Measurements from ENCODE around the gene RALGAPA1. TPM values are rescaled to one million over a fixed set of nuclear protein-coding genes. Genes with fewer than 3 reads are reported as not detected.
"Not testable (repeated sequence)": the region's sequence is repeated elsewhere in the genome, so short reads cannot be mapped to it uniquely, and the experiment has no call there.

Gene RALGAPA1
- total RNA-seq, 1 donor from 2014 or later, result 40.3 TPM

DNA sequence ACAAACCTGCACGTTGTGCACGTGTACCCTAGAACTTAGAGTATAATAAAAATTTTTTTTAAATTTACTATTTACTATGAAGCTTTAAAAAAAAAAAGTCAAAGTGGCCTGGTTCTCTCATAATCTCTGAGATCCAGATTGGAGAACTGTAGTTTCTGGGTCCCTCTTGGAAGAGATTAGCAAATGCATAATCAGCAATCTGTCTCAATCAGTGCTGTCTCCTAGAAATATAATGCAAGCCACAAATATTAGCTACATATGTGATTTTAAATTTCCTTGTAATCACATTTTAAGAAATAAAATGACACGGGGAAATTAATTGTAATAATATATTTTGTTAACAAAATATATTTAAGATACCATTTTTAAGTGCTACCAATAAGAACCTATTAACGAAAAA lies 32.3 kb downstream of the RALGAPA1 start:
- Mint-ChIP-seq H3K9me3 (peaks cover 13% of the 10 kb centered on the region), H3K36me3 (ENCODE audit: low read depth) (peaks cover 8% of the 10 kb centered on the region), H3K4me1 (ENCODE audit: low read depth) (no peaks in the 10 kb centered on the region), H3K27ac (no peak overlapping the region), H3K4me3 (no peak overlapping the region), H3K27me3 (ENCODE audit: insufficient read depth) (no peaks in the 10 kb centered on the region)
- intact Hi-C loops (cut with micrococcal nuclease), result no loop called here
- no peak for DNase-seq (ENCODE audit: low spot score)

DNA sequence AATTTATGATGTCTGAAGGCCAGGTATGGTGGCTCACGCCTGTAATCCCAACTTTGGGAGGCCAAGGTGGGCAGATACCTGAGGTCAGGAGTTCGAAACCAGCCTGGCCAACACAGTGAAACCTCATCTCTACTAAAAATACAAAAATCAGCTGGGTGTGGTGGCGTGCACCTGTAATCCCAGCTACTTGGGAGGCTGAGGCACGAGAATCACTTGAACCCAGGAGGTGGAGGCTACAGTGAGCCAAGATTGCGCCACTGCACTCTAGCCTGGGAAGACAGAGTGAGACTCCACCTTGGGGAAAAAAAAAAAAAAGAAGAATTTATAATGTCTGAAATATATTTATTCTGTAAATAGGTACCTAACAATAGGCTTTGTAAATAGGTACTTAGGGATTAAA lies 33.0 kb downstream of the RALGAPA1 start:
- intact Hi-C loops (cut with micrococcal nuclease); H3K27ac Mint-ChIP-seq; H3K36me3 Mint-ChIP-seq (ENCODE audit: low read depth); H3K9me3 Mint-ChIP-seq; H3K27me3 Mint-ChIP-seq (ENCODE audit: insufficient read depth); H3K4me3 Mint-ChIP-seq; H3K4me1 Mint-ChIP-seq (ENCODE audit: low read depth); DNase-seq (ENCODE audit: low spot score): not testable (repeated sequence)

GRCh38 chr14:35766700-35767082 lies 42.4 kb downstream of the RALGAPA1 start:
- peaks cover 22% of the 10 kb centered on the region for H3K4me1 Mint-ChIP-seq (ENCODE audit: low read depth)
- no peak for DNase-seq (ENCODE audit: low spot score)
- intact Hi-C loops (cut with micrococcal nuclease), result no loop called here
- no peaks in the 10 kb centered on the region for H3K9me3 Mint-ChIP-seq
- peaks cover 9% of the 10 kb centered on the region for H3K36me3 Mint-ChIP-seq (ENCODE audit: low read depth)
- H3K4me3 Mint-ChIP-seq, result no peak overlapping the region
- no peak overlapping the region for H3K27ac Mint-ChIP-seq
- no peaks in the 10 kb centered on the region for H3K27me3 Mint-ChIP-seq (ENCODE audit: insufficient read depth)

DNA sequence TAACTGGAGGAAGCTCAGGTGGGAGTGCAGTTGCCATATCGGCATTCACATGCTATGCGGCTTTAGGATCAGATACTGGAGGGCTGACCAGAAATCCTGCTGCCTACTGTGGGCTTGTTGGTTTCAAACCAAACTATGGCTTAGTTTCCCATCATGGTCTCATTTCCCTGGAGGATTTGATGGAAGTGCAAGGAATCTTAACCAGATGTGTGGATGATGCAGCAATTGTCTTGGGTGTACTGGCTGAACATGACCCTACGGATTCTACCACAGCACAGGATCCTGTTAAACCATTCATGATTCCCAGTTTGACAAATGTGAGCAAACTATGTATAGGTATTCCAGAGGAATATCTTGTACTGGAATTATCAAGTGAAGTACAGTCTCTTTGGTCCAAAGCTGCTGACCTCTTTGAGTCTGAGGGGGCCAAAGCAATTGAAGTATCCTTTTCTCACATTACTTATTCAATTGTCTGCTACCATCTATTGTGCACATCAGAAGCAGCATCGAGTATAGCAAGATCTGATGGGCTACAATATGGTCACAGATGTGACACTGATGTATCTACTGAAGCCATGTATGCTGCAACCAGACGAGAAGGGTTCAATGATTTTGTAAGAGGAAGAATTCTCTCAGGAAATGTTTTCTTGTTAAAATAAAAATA lies 42.9 kb downstream of the RALGAPA1 start:
- intact Hi-C loops (cut with micrococcal nuclease), result no loop called here
- Mint-ChIP-seq H3K36me3 (ENCODE audit: low read depth) (peaks cover 9% of the 10 kb centered on the region), H3K4me3 (no peak overlapping the region), H3K9me3 (no peaks in the 10 kb centered on the region), H3K4me1 (ENCODE audit: low read depth) (peaks cover 22% of the 10 kb centered on the region), H3K27ac (no peak overlapping the region), H3K27me3 (ENCODE audit: insufficient read depth) (no peaks in the 10 kb centered on the region)
- DNase-seq (ENCODE audit: low spot score), result no peak

DNA sequence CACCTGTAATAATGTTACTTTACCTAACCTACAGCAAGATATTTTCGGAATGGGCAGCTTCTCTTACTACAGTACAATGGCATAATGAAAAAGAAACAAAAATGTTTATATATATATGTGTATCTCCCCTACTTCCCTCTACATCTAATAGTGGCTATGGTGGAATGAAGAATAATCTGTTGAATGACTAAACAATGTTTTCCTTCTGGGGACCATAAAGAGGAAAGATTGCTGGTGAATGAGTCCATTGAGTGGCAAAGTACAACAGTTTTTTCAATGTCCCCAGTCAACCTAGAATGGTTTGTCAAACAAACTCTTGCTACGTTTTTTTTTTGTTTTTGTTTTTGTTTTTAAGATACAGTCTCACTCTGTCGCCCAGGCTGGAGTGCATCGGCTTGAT lies 47.2 kb downstream of the RALGAPA1 start:
- intact Hi-C loops (cut with micrococcal nuclease), result no loop called here
- Mint-ChIP-seq H3K4me1 (ENCODE audit: low read depth) (peaks cover 15% of the 10 kb centered on the region), H3K36me3 (ENCODE audit: low read depth) (peaks cover 17% of the 10 kb centered on the region)

GRCh38 chr14:35760143-35760542 lies 49.0 kb downstream of the RALGAPA1 start:
- H3K36me3 Mint-ChIP-seq (ENCODE audit: low read depth), result peaks cover 17% of the 10 kb centered on the region
- H3K27ac Mint-ChIP-seq, result no peak overlapping the region

More for the DNA sequence above, 47.2 kb downstream of the RALGAPA1 start:
- no peak overlapping the region for H3K4me3 Mint-ChIP-seq
- no peaks in the 10 kb centered on the region for H3K9me3 Mint-ChIP-seq
- H3K27ac Mint-ChIP-seq, result no peak overlapping the region
- no peaks in the 10 kb centered on the region for H3K27me3 Mint-ChIP-seq (ENCODE audit: insufficient read depth)
- DNase-seq (ENCODE audit: low spot score), result no peak

GRCh38 chr14:35758523-35759129 lies 50.5 kb downstream of the RALGAPA1 start:
- H3K27ac Mint-ChIP-seq, result no peak overlapping the region
- H3K27me3 Mint-ChIP-seq (ENCODE audit: insufficient read depth), result no peaks in the 10 kb centered on the region
- intact Hi-C loops (cut with micrococcal nuclease), result no loop called here
- H3K4me1 Mint-ChIP-seq (ENCODE audit: low read depth), result no peaks in the 10 kb centered on the region
- H3K4me3 Mint-ChIP-seq, result no peak overlapping the region
- no peak for DNase-seq (ENCODE audit: low spot score)
- no peaks in the 10 kb centered on the region for H3K9me3 Mint-ChIP-seq
- H3K36me3 Mint-ChIP-seq (ENCODE audit: low read depth), result peaks cover 28% of the 10 kb centered on the region

More at GRCh38 chr14:35760143-35760542, 49.0 kb downstream of the RALGAPA1 start:
- H3K9me3 Mint-ChIP-seq, result no peaks in the 10 kb centered on the region
- no peak for DNase-seq (ENCODE audit: low spot score)
- H3K27me3 Mint-ChIP-seq (ENCODE audit: insufficient read depth), result no peaks in the 10 kb centered on the region
- H3K4me1 Mint-ChIP-seq (ENCODE audit: low read depth), result no peaks in the 10 kb centered on the region
- no peak overlapping the region for H3K4me3 Mint-ChIP-seq
- intact Hi-C loops (cut with micrococcal nuclease), result no loop called here

- intact Hi-C loops (cut with micrococcal nuclease), result no loop called here
- Mint-ChIP-seq H3K4me1 (ENCODE audit: low read depth) (no peaks in the 10 kb centered on the region), H3K36me3 (ENCODE audit: low read depth) (peaks cover 31% of the 10 kb centered on the region), H3K27ac (no peak overlapping the region), H3K27me3 (ENCODE audit: insufficient read depth) (no peaks in the 10 kb centered on the region), H3K9me3 (no peaks in the 10 kb centered on the region), H3K4me3 (no peak overlapping the region)
- DNase-seq (ENCODE audit: low spot score), result no peak
Measured at GRCh38 chr14:35754671-35755070, 54.4 kb downstream of the RALGAPA1 start.

DNA sequence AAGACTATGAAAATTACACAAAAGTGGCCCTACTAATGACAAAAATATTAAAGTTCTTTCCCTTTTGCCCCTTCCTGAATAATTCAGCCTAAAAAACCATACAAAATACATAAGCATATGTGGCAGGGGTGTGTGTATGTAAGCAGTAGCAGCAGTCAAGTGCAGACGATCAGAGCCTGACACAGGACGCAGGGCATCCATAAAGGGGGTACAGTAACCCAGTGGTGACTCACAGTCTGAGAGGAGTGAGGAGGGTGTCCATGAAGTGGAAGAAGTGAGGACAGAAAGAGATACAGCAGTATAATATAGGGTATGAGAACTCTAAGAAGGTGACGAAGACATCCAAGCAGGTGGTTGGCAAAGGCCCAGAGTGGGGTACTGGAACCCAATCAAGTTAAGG lies 56.7 kb downstream of the RALGAPA1 start:
- no peaks in the 10 kb centered on the region for H3K4me1 Mint-ChIP-seq (ENCODE audit: low read depth)
- intact Hi-C loops (cut with micrococcal nuclease), result no loop called here
- peaks cover 35% of the 10 kb centered on the region for H3K36me3 Mint-ChIP-seq (ENCODE audit: low read depth)
- H3K9me3 Mint-ChIP-seq, result no peaks in the 10 kb centered on the region
- H3K27me3 Mint-ChIP-seq (ENCODE audit: insufficient read depth), result no peaks in the 10 kb centered on the region
- DNase-seq (ENCODE audit: low spot score), result no peak
- no peak overlapping the region for H3K27ac Mint-ChIP-seq
- H3K4me3 Mint-ChIP-seq, result no peak overlapping the region

DNA sequence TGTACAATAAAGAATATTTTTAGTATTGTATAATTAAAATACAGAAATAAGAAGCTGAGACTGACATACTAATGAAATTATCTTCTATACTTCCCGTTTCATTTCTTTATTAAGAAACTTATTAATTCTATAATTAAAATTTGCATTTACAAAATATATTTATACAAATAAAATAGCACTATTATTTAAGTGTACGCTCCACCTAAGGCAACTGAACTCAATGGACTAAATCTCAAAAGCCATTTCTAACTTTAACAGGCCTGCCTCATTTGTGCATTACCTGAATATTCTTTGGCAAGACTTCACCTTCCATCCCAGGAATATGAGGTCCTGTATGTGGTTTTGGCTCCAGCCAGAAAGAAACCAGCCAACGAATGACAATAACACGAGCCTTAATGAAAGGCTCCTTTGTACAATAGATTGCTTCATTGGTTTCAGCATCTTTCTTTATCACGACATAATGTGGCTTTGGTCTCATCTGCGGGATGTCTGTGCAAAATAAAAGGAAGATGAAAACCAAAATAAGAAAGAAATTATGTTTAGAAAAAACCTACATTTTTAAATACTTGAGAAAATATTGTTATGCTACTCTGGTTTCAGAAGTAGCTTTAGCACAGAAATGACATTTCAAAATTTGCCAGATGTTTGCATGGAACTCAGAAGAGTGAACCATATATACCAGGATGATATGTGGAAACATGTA lies 58.7 kb downstream of the RALGAPA1 start:
- no peaks in the 10 kb centered on the region for H3K4me1 Mint-ChIP-seq (ENCODE audit: low read depth)
- intact Hi-C loops (cut with micrococcal nuclease), result no loop called here
- no peak overlapping the region for H3K4me3 Mint-ChIP-seq
- H3K27me3 Mint-ChIP-seq (ENCODE audit: insufficient read depth), result no peaks in the 10 kb centered on the region
- peaks cover 29% of the 10 kb centered on the region for H3K36me3 Mint-ChIP-seq (ENCODE audit: low read depth)
- no peaks in the 10 kb centered on the region for H3K9me3 Mint-ChIP-seq
- DNase-seq (ENCODE audit: low spot score), result no peak
- H3K27ac Mint-ChIP-seq, result no peak overlapping the region

DNA sequence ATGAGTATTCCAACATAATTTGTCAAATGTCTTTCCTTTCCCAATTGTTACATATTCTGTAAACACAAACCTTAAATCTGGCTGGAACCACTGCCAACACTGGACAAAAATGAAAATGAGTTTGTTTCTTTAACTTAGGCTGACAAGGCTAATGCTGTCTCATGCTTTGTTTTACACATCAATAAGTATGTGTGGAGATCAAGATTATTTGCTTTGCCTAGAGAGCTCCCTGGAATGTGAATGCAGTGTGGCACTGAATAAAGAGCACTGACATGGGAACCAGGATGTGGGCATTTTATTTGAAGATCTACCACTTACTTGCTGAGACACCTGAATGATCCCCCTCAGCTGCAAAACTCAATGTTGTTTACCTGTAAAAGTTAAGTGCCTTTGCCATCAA lies 61.7 kb downstream of the RALGAPA1 start:
- Mint-ChIP-seq H3K4me3 (no peak overlapping the region), H3K4me1 (ENCODE audit: low read depth) (peaks cover 4% of the 10 kb centered on the region), H3K36me3 (ENCODE audit: low read depth) (peaks cover 18% of the 10 kb centered on the region), H3K27ac (no peak overlapping the region), H3K9me3 (no peaks in the 10 kb centered on the region), H3K27me3 (ENCODE audit: insufficient read depth) (no peaks in the 10 kb centered on the region)
- intact Hi-C loops (cut with micrococcal nuclease), result loop anchor here (10.0 kb wide), 2 partner anchors 213 to 463 kb away; partner anchors contain the start of gene INSM2
- no peak for DNase-seq (ENCODE audit: low spot score)

GRCh38 chr14:35742442-35742841 lies 66.7 kb downstream of the RALGAPA1 start:
- H3K4me1 Mint-ChIP-seq (ENCODE audit: low read depth), result peaks cover 23% of the 10 kb centered on the region
- H3K9me3 Mint-ChIP-seq, result no peaks in the 10 kb centered on the region
- intact Hi-C loops (cut with micrococcal nuclease), result loop anchor here (1.0 to 10.0 kb wide), 5 partner anchors 53 to 458 kb away; partner anchors contain the start of genes BRMS1L, INSM2 and RALGAPA1
- DNase-seq (ENCODE audit: low spot score), result no peak
- peaks cover 21% of the 10 kb centered on the region for H3K36me3 Mint-ChIP-seq (ENCODE audit: low read depth)
- H3K27ac Mint-ChIP-seq, result peak overlapping the region; percentile 49
- peak overlapping the region; percentile 41 for H3K4me3 Mint-ChIP-seq
- H3K27me3 Mint-ChIP-seq (ENCODE audit: insufficient read depth), result no peaks in the 10 kb centered on the region

GRCh38 chr14:35742032-35742371 lies 67.1 kb downstream of the RALGAPA1 start:
- no peak for DNase-seq (ENCODE audit: low spot score)
- Mint-ChIP-seq H3K4me3 (no peak overlapping the region), H3K27ac (peak overlapping the region; percentile 49)

More at GRCh38 chr14:35742032-35742371, 67.1 kb downstream of the RALGAPA1 start:
- intact Hi-C loops (cut with micrococcal nuclease), result loop anchor here (1.0 to 10.0 kb wide), 5 partner anchors 53 to 457 kb away; partner anchors contain the start of genes BRMS1L, INSM2 and RALGAPA1
- peaks cover 21% of the 10 kb centered on the region for H3K36me3 Mint-ChIP-seq (ENCODE audit: low read depth)
- no peaks in the 10 kb centered on the region for H3K27me3 Mint-ChIP-seq (ENCODE audit: insufficient read depth)
- peaks cover 23% of the 10 kb centered on the region for H3K4me1 Mint-ChIP-seq (ENCODE audit: low read depth)
- no peaks in the 10 kb centered on the region for H3K9me3 Mint-ChIP-seq
